ENCODE measurements around the gene SLC6A18.

SLC6A18 gene

DNA sequence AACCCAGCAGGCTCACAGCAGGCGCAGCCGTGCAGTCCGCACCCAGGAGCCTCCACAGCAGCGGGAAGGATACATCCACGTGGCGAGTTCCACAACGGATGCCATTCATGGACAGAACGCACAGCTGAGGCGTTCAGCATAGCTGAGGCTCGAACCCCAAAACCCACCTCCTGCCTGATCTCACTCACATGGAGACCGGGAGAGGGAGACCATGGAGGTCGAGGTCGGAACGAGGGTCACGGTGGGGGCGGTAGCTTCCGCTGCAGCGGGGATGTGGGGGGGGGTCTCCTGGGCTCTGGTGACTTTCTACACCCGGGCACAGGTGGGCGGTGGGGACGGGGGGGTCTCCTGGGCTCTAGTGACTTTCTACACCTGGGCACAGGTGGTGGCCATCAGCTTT is 52.1 kb downstream of the SLC6A18 start:
- TF ChIP-seq FOXK2 (IDR thresholded peaks at IDR 0.05) = no peak
- no peak for TF ChIP-seq L3MBTL2 (conservative IDR thresholded peaks at IDR 0.05)
- no peak for TF ChIP-seq LEF1 (IDR thresholded peaks at IDR 0.05; ENCODE audit: borderline replicate concordance)
- TF ChIP-seq SUZ12 (IDR thresholded peaks at IDR 0.05) = no peak
- no peak for TF ChIP-seq HDGF (IDR thresholded peaks at IDR 0.05; ENCODE audit: borderline replicate concordance)
- TF ChIP-seq TARDBP (IDR thresholded peaks at IDR 0.05) = no peak
- TF ChIP-seq SP1 (IDR thresholded peaks at IDR 0.05) = no peak
- TF ChIP-seq CTBP1 (IDR thresholded peaks at IDR 0.05; ENCODE audit: borderline replicate concordance) = no peak
- TF ChIP-seq ZNF384 (IDR thresholded peaks at IDR 0.05) = no peak
- TF ChIP-seq BHLHE40 (IDR thresholded peaks at IDR 0.05; ENCODE audit: borderline replicate concordance) = no peak
- TF ChIP-seq, protein P1, sequence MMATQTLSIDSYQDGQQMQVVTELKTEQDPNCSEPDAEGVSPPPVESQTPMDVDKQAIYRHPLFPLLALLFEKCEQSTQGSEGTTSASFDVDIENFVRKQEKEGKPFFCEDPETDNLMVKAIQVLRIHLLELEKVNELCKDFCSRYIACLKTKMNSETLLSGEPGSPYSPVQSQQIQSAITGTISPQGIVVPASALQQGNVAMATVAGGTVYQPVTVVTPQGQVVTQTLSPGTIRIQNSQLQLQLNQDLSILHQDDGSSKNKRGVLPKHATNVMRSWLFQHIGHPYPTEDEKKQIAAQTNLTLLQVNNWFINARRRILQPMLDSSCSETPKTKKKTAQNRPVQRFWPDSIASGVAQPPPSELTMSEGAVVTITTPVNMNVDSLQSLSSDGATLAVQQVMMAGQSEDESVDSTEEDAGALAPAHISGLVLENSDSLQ (IDR thresholded peaks at IDR 0.05) = no peak
- no peak for TF ChIP-seq FOXM1 (IDR thresholded peaks at IDR 0.05; ENCODE audit: borderline replicate concordance)
- TF ChIP-seq ELF4 (IDR thresholded peaks at IDR 0.05) = no peak
- TF ChIP-seq NFRKB (IDR thresholded peaks at IDR 0.05) = no peak
- no peak for TF ChIP-seq FOXA1 (IDR thresholded peaks at IDR 0.05)
- TF ChIP-seq ARNT (IDR thresholded peaks at IDR 0.05) = no peak
- ChIA-PET CTCF (no interaction called here), POLR2A (no interaction called here)
- DNase-seq (ENCODE audit: extremely low spot score) = no peak

DNA sequence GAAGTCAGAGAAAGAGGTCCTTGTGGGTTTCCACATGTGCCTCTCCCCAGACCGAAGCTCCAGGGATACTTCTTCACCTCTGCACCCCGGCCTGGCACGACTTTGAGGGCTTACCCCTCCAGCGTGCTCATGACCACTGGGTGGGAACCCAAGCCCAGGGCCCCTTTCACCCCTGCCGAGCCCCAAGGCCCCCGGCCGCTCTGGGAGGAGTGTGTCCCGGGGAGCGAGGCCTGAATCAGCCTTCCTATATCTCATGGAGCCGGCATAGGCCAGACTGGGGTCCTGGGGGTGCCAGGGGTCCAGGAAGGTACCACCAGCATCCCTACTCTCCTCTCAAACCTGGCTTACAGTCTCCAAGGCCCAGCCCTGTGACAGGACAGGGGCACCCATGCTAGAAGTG is 52.6 kb downstream of the SLC6A18 start:
- TF ChIP-seq ZNF384 (IDR thresholded peaks at IDR 0.05) (no peak), FOXA1 (IDR thresholded peaks at IDR 0.05) (no peak), FOXM1 (IDR thresholded peaks at IDR 0.05; ENCODE audit: borderline replicate concordance) (no peak), L3MBTL2 (conservative IDR thresholded peaks at IDR 0.05) (no peak)
- CTCF ChIA-PET = no interaction called here
- POLR2A ChIA-PET = no interaction called here
- no peak for DNase-seq (ENCODE audit: extremely low spot score)

DNA sequence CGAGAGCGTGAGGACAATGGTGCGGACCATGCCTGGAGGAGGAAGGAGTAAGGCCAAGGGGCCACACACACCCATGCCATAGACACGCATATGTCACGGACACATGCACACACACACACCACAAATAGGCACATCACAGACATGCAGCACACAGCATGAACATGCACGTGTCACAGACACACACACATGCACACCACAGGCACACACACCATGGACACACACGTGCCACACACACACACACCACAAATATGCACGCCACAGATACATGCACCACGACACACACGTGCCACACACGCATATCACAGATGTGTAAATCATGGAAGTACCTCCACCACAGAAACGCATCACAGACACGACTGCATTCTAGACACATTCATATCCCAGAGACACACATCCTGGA is 53.0 kb downstream of the SLC6A18 start:
- POLR2A ChIA-PET = no interaction called here
- CTCF ChIA-PET = no interaction called here
- TF ChIP-seq ARNT (IDR thresholded peaks at IDR 0.05) (no peak), SUZ12 (IDR thresholded peaks at IDR 0.05) (no peak), BHLHE40 (IDR thresholded peaks at IDR 0.05; ENCODE audit: borderline replicate concordance) (no peak), FOXK2 (IDR thresholded peaks at IDR 0.05) (no peak), FOXA1 (IDR thresholded peaks at IDR 0.05) (no peak), ELF4 (IDR thresholded peaks at IDR 0.05) (no peak), LEF1 (IDR thresholded peaks at IDR 0.05; ENCODE audit: borderline replicate concordance) (no peak), HDGF (IDR thresholded peaks at IDR 0.05; ENCODE audit: borderline replicate concordance) (no peak), TARDBP (IDR thresholded peaks at IDR 0.05) (no peak), ZNF384 (IDR thresholded peaks at IDR 0.05) (no peak), L3MBTL2 (conservative IDR thresholded peaks at IDR 0.05) (no peak), CTBP1 (IDR thresholded peaks at IDR 0.05; ENCODE audit: borderline replicate concordance) (no peak), NFRKB (IDR thresholded peaks at IDR 0.05) (no peak), SP1 (IDR thresholded peaks at IDR 0.05) (no peak), FOXM1 (IDR thresholded peaks at IDR 0.05; ENCODE audit: borderline replicate concordance) (no peak)
- TF ChIP-seq, protein P1 (IDR thresholded peaks at IDR 0.05) = no peak
- DNase-seq (ENCODE audit: extremely low spot score) = no peak

DNA sequence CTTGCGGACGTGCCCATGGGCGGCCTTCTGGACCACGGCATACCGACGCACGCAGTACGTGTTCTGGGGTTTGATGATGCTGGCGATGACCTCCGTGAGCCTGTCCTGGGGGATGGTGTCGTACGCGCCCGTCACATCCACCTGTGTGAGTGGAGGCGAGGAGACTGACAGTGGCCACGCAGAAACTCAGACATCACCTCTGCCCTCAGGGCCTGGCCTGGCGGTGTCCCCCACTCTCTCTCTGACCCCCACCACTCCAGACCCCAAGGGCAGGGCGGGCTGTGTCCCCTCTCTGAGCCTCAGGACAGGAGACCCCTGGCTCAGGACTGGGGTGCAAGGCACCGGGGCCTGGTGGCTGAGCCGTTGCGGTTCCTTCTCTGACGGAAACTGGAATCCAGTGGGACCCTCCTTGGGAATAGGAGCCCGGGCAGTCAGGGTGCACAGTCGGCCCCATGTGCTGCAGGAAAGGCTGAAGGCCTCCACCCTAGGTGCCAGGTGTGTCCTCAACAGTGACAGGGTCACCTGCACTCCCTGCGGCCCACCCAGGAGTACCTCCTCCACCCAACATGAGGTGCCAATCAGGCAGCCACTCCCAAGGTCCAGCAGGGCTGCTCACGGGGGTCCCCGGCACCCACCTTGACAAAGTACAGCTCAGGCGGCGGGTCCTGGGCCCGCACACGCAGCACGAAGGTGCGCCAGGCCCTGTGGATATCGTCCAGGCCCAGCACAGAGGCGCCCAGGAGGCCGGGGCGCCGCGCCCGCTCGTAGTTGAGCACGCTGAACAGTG is 53.7 kb downstream of the SLC6A18 start:
- ChIA-PET POLR2A (no interaction called here), CTCF (no interaction called here)
- DNase-seq (ENCODE audit: extremely low spot score) = no peak
- TF ChIP-seq ZNF384 (IDR thresholded peaks at IDR 0.05) = no peak

DNA sequence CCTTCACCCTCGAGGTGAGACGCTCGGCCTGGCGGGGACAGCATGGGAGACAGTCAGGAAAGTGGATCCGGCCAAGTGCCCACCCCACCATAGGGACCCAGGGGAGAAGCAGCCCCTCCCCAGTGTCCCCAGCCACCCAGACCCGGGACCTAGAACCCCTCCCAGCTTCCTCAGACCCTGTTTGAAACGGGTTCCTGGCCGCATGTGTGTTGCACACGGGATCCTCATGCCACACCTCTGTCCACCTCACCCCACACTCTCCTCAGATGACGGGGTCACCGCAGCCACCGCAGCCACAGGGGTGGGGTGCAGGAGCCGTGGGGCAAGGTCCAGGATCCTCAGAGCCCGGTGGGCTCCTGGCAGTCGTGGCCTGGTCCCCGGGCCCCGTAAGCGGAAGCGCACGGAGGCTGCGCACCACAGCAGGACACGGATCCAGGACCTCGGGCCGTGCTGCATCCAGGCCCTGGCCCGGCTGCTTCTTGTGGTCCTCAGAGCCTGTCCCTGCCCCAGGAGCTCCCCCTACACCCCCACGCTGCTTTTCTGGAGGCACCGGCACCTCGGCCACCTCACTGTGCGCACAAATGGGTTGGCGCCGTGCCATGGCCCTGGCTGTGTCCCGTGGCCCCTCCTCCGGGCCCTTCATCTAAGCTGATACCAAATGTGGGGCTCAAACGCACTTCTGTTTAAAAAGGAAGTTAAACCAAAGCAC is 54.4 kb downstream of the SLC6A18 start:
- POLR2A ChIA-PET = no interaction called here
- CTCF ChIA-PET = no interaction called here
- no peak for TF ChIP-seq NFRKB (IDR thresholded peaks at IDR 0.05)
- TF ChIP-seq ZNF384 (IDR thresholded peaks at IDR 0.05) = no peak
- no peak for TF ChIP-seq ELF4 (IDR thresholded peaks at IDR 0.05)
- TF ChIP-seq LEF1 (IDR thresholded peaks at IDR 0.05; ENCODE audit: borderline replicate concordance) = no peak
- TF ChIP-seq SUZ12 (IDR thresholded peaks at IDR 0.05) = no peak
- TF ChIP-seq, protein P1 (IDR thresholded peaks at IDR 0.05) = no peak
- TF ChIP-seq HDGF (IDR thresholded peaks at IDR 0.05; ENCODE audit: borderline replicate concordance) = no peak
- no peak for TF ChIP-seq BHLHE40 (IDR thresholded peaks at IDR 0.05; ENCODE audit: borderline replicate concordance)
- no peak for TF ChIP-seq ARNT (IDR thresholded peaks at IDR 0.05)
- no peak for TF ChIP-seq CTBP1 (IDR thresholded peaks at IDR 0.05; ENCODE audit: borderline replicate concordance)
- no peak for TF ChIP-seq SP1 (IDR thresholded peaks at IDR 0.05)
- TF ChIP-seq FOXK2 (IDR thresholded peaks at IDR 0.05) = no peak
- no peak for TF ChIP-seq TARDBP (IDR thresholded peaks at IDR 0.05)
- TF ChIP-seq L3MBTL2 (conservative IDR thresholded peaks at IDR 0.05) = no peak
- no peak for DNase-seq (ENCODE audit: extremely low spot score)
